HepG2 (cell line): ENCODE data around the gene DLX1. TPM values are rescaled to one million over a fixed set of nuclear protein-coding genes. Genes with fewer than 3 reads are reported as not detected.

Experiments
- BCL6 ChIP-seq: IDR thresholded peaks from 2 replicates; pipeline ENCODE4 v1.6.1; 2016; ENCODE audit warnings: missing genetic modification reagents, missing compliant biosample characterization
- CREB1 ChIP-seq, 2 experiments: fragments of 450-650 bp in 1 of 2; IDR thresholded peaks; 2 replicates each; pipeline ENCODE4 v1.6.1; 2016 to 2017; ENCODE audit warnings: control low read depth in 1 of 2, mild to moderate bottlenecking in 1 of 2, missing compliant biosample characterization in 1 of 2, missing genetic modification characterization in 1 of 2
- EHMT2 ChIP-seq: fragments of 200-600 bp; sonication (generic); IDR thresholded peaks from 2 replicates; pipeline ENCODE4 v1.7.0; 2017; ENCODE audit warnings: antibody characterized with exemption, low read depth, low read length, borderline replicate concordance
- FOXA1 ChIP-seq, 2 experiments: fragments of 450-650 bp in 1 of 2; sonication (generic) in 1 of 2; formaldehyde crosslinking in 1 of 2; IDR thresholded peaks; 2 replicates each; pipeline versions ENCODE4 v1.4.0 to v1.6.1; 2016 to 2020; ENCODE audit warnings: missing genetic modification reagents in 1 of 2
- HDAC2 ChIP-seq: sonication (generic); formaldehyde crosslinking; IDR thresholded peaks from 2 replicates; pipeline ENCODE4 v1.4.0; 2020; ENCODE audit warnings: missing genetic modification reagents
- HIVEP1 ChIP-seq: sonication (generic); formaldehyde crosslinking; IDR thresholded peaks from 2 replicates; pipeline ENCODE4 v1.4.0; 2020; ENCODE audit warnings: mild to moderate bottlenecking, missing genetic modification reagents
- JUNB ChIP-seq: sonication (generic); formaldehyde crosslinking; IDR thresholded peaks from 2 replicates; pipeline ENCODE4 v1.8.0; 2022; ENCODE audit warnings: missing genetic modification reagents, mild to moderate bottlenecking, borderline replicate concordance
- MTA3 ChIP-seq: sonication (generic); formaldehyde crosslinking; IDR thresholded peaks from 2 replicates; pipeline ENCODE4 v1.4.0; 2020; ENCODE audit warnings: missing genetic modification reagents
- NFE2 ChIP-seq: sonication (generic); formaldehyde crosslinking; IDR thresholded peaks from 2 replicates; pipeline ENCODE4 v1.4.0; 2020; ENCODE audit warnings: missing genetic modification reagents
- NFE2L1 ChIP-seq: sonication (generic); formaldehyde crosslinking; IDR thresholded peaks from 2 replicates; pipeline ENCODE4 v1.4.0; 2020; ENCODE audit warnings: missing genetic modification reagents, mild to moderate bottlenecking, borderline replicate concordance
- NFKBIZ ChIP-seq: IDR thresholded peaks from 2 replicates; pipeline ENCODE4 v1.6.1; 2018; ENCODE audit warnings: missing genetic modification reagents, missing compliant biosample characterization
- PHB2 ChIP-seq: fragments of 450-650 bp; IDR thresholded peaks from 2 replicates; pipeline ENCODE4 v1.6.1; 2018; ENCODE audit not compliant: partially characterized antibody
- SPEN ChIP-seq: sonication (generic); formaldehyde crosslinking; IDR thresholded peaks from 2 replicates; pipeline ENCODE4 v1.5.1; 2020; ENCODE audit warnings: low read depth, mild to moderate bottlenecking, missing genetic modification reagents
- STAG1 ChIP-seq: sonication (generic); formaldehyde crosslinking; IDR thresholded peaks from 2 replicates; pipeline ENCODE4 v1.4.0; 2020; ENCODE audit warnings: missing genetic modification reagents
- TBX2 ChIP-seq: sonication (generic); formaldehyde crosslinking; IDR thresholded peaks from 2 replicates; pipeline ENCODE4 v1.5.0; 2020; ENCODE audit warnings: missing genetic modification reagents, mild to moderate bottlenecking, borderline replicate concordance
- THRA ChIP-seq: sonication (generic); formaldehyde crosslinking; IDR thresholded peaks from 2 replicates; pipeline ENCODE4 v1.4.0; 2020; ENCODE audit warnings: missing genetic modification reagents, borderline replicate concordance
- YY1 ChIP-seq: IDR thresholded peaks from 2 replicates; pipeline ENCODE4 v1.6.1; 2011; ENCODE audit warnings: low read length, low read depth, moderate library complexity, mild to moderate bottlenecking; ENCODE audit not compliant: insufficient read depth, insufficient replicate concordance
- ZBTB3 ChIP-seq: sonication (generic); formaldehyde crosslinking; IDR thresholded peaks from 2 replicates; pipeline ENCODE4 v1.4.0; 2020; ENCODE audit warnings: low read depth, mild to moderate bottlenecking, moderate library complexity, missing genetic modification reagents, borderline replicate concordance
- ZBTB8A ChIP-seq: sonication (generic); formaldehyde crosslinking; IDR thresholded peaks from 2 replicates; pipeline ENCODE4 v1.4.0; 2020; ENCODE audit warnings: mild to moderate bottlenecking, low read depth, missing genetic modification reagents, borderline replicate concordance
- ZFP62 ChIP-seq: sonication (generic); formaldehyde crosslinking; IDR thresholded peaks from 2 replicates; pipeline ENCODE4 v1.4.0; 2020; ENCODE audit warnings: missing genetic modification reagents
- ZFP82 ChIP-seq: sonication (generic); formaldehyde crosslinking; IDR thresholded peaks from 2 replicates; pipeline ENCODE4 v1.5.1; 2020; ENCODE audit warnings: mild to moderate bottlenecking, missing genetic modification reagents, borderline replicate concordance
- ZNF484 ChIP-seq: sonication (generic); formaldehyde crosslinking; IDR thresholded peaks from 2 replicates; pipeline ENCODE4 v1.5.1; 2020; ENCODE audit warnings: mild to moderate bottlenecking, low read depth, missing genetic modification reagents, borderline replicate concordance
- ZNF7 ChIP-seq: IDR thresholded peaks from 2 replicates; pipeline ENCODE4 v1.6.1; 2016; ENCODE audit warnings: missing biosample characterization, missing genetic modification reagents
- ZNF724P ChIP-seq: sonication (generic); formaldehyde crosslinking; IDR thresholded peaks from 2 replicates; pipeline ENCODE4 v1.8.0; 2022; ENCODE audit warnings: missing genetic modification reagents, borderline replicate concordance
- ZNF766 ChIP-seq: sonication (generic); formaldehyde crosslinking; IDR thresholded peaks from 2 replicates; pipeline ENCODE4 v1.5.0; 2020; ENCODE audit warnings: missing genetic modification reagents, borderline replicate concordance
- ZSCAN29 ChIP-seq: sonication (generic); formaldehyde crosslinking; conservative IDR thresholded peaks from 2 replicates; pipeline ENCODE4 v1.4.0; 2020; ENCODE audit warnings: mild to moderate bottlenecking, missing genetic modification reagents
- ZXDC ChIP-seq: sonication (generic); formaldehyde crosslinking; IDR thresholded peaks from 2 replicates; pipeline ENCODE4 v1.5.0; 2020; ENCODE audit warnings: mild to moderate bottlenecking, missing genetic modification reagents
- polyA plus RNA-seq, 8 experiments: library from polyadenylated mRNA; depleted of rRNA in 3 of 8; stranded (reverse) in 7 of 8; unstranded in 1 of 8; fragments of >200 nt; fragmentation: Illumina TruSeq in 4 of 8; extraction: Trizol in 4 of 8; gene quantifications; 2 replicates each; pipeline versions ENCODE4 v1.2.1 to v1.2.3, GENCODE V29; 2011 to 2016; ENCODE audit warnings: low read depth in 4 of 8, missing spikeins in 1 of 8, mixed read lengths in 1 of 8; ENCODE audit not compliant: insufficient read depth in 1 of 8
- total RNA-seq, 5 experiments: library from RNA; depleted of rRNA; stranded (reverse); fragments of >200 nt; fragmentation: Illumina TruSeq; extraction: Trizol; gene quantifications; 2 replicates each; pipeline ENCODE4 v1.2.3, GENCODE V29; 2016; ENCODE audit warnings: low read depth in 1 of 5

Gene DLX1
- total and polyA plus RNA-seq, 2 of the 13 experiments (the other 11 are each of a cell fraction or from before 2014, with no cell fraction given), result 0.18 to 0.86 TPM

GRCh38 chr2:172084645-172085459 is 455 bp upstream of the DLX1 start (continued):
- TF ChIP-seq ZNF7 (no peak), MTA3 (CRISPR knock-in tag) (no peak), FOXA1 (IDR thresholded peaks at IDR 0.05) (no peak), FOXA1 (CRISPR knock-in tag; IDR thresholded peaks at IDR 0.05) (no peak), ZBTB8A (no peak), STAG1 (CRISPR knock-in tag) (no peak; the same call in 1 of the 2 replicates), HIVEP1 (peak; percentile 63; the same call in 1 of the 2 replicates), ZXDC (CRISPR knock-in tag) (peak; percentile 51), ZBTB3 (no peak), ZNF724P (CRISPR knock-in tag) (no peak; the same call in 1 of the 2 replicates), BCL6 (CRISPR knock-in tag) (peak; percentile 54), JUNB (no peak), CREB1 (IDR thresholded peaks at IDR 0.05) (no peak), CREB1 (CRISPR knock-in tag; IDR thresholded peaks at IDR 0.05) (no peak), YY1 (peak; percentile 6), ZSCAN29 (CRISPR knock-in tag) (peak; percentile 87), ZNF766 (CRISPR knock-in tag) (no peak), ZNF484 (no peak), ZFP82 (CRISPR knock-in tag) (peak; percentile 29; the same call in 1 of the 2 replicates), ZFP62 (CRISPR knock-in tag) (no peak), EHMT2 (no peak), HDAC2 (CRISPR knock-in tag) (peak; percentile 26), THRA (CRISPR knock-in tag) (no peak), TBX2 (peak; percentile 80), NFKBIZ (no peak), NFE2 (no peak), PHB2 (no peak), SPEN (CRISPR knock-in tag) (0 out of 2 replicates have a peak, but pooled peaks have one; percentile 17), NFE2L1 (CRISPR knock-in tag) (no peak)
